Heart left ventricle (tissue), 16 donors: Measurements from ENCODE around the gene TTYH1. TPM values are rescaled to one million over a fixed set of nuclear protein-coding genes. Genes with fewer than 3 reads are reported as not detected.
A peak's percentile ranks its signal among the peaks of the same experiment; 100 is the strongest.

Experiments used
- ATAC-seq, 4 donors: fragments of 200-7000 bp; cut with Tn5 transposase; one replicate each; pipeline ENCODE4 v1.9.1; 2020 to 2022; ENCODE audit warnings: moderate library complexity in 4 of 4, mild to moderate bottlenecking in 3 of 4, moderate number of reproducible peaks in 1 of 4
- DNase-seq, 5 donors: peaks; one replicate each; pipeline ENCODE4 v3.0.0-alpha.2; 2020
- H3K27ac ChIP-seq, 12 donors: fragments of 200-600 bp; sonication (generic) in 4 of 12; one replicate each; pipeline versions ENCODE4 v1.5.0 to v1.8.0; 2016 to 2022; ENCODE audit warnings: mild to moderate bottlenecking in 2 of 12
- H3K27me3 ChIP-seq, 9 donors: fragments of 200-600 bp; sonication (generic) in 2 of 9; one replicate each; pipeline versions ENCODE4 v1.5.1 to v1.8.0; 2016 to 2022; ENCODE audit warnings: mild to moderate bottlenecking in 3 of 9
- H3K36me3 ChIP-seq, 9 donors: fragments of 200-600 bp; sonication (generic) in 2 of 9; one replicate each; pipeline versions ENCODE4 v1.5.0 to v1.8.0; 2018 to 2022; ENCODE audit warnings: mild to moderate bottlenecking in 2 of 9
- H3K4me1 ChIP-seq, 12 donors: fragments of 200-600 bp; sonication (generic) in 4 of 12; one replicate each; pipeline versions ENCODE4 v1.5.0 to v1.8.0; 2016 to 2022; ENCODE audit warnings: mild to moderate bottlenecking in 3 of 12
- H3K4me3 ChIP-seq, 12 donors: fragments of 200-600 bp; sonication (generic) in 4 of 12; one replicate each; pipeline versions ENCODE4 v1.5.0 to v1.8.0; 2017 to 2022; ENCODE audit warnings: mild to moderate bottlenecking in 9 of 12, moderate library complexity in 4 of 12
- H3K9me3 ChIP-seq, 12 donors: fragments of 200-600 bp; sonication (generic) in 4 of 12; one replicate each; pipeline versions ENCODE4 v1.5.0 to v1.8.0; 2016 to 2022; ENCODE audit warnings: mild to moderate bottlenecking in 1 of 12
- CTCF ChIP-seq, 12 donors: fragments of 200-600 bp; sonication (generic) in 4 of 12; IDR thresholded peaks; one replicate each; pipeline versions ENCODE4 v1.5.0 to v1.8.0; 2018 to 2022; ENCODE audit warnings: antibody characterized with exemption in 12 of 12, mild to moderate bottlenecking in 5 of 12
- POLR2A ChIP-seq, 2 donors: fragments of 450-650 bp; IDR thresholded peaks; one replicate each; pipeline ENCODE4 v1.6.1; 2017; ENCODE audit warnings: antibody characterized with exemption in 2 of 2, mild to moderate bottlenecking in 2 of 2, moderate library complexity in 2 of 2
- WGBS, 4 donors: extraction: QIAGEN DNeasy Blood & Tissue Kit in 2 of 4; methylation state at CpG; one replicate each; pipeline versions ENCODE4 v1.1.5 to v1.1.7; 2013 to 2018; 5-methylcytosine and 5-hydroxymethylcytosine counted together
- intact Hi-C, 10 donors: fragments of 100-400 bp; cut with DNase I; formaldehyde crosslinking; loops; one replicate each; pipeline versions ENCODE4 v1.11.1 to v1.14.2; 2022
- polyA plus RNA-seq, 2 donors: library from polyadenylated mRNA; stranded (reverse); fragments of 200-250 nt; gene quantifications; one replicate each; pipeline ENCODE4 v1.2.3, GENCODE V29; 2013
- total RNA-seq, 9 donors: library from RNA; depleted of rRNA in 2 of 9; stranded (reverse); fragments of >200 nt in 2 of 9; fragmentation: NEBNext Ultra II Directional in 3 of 9; extraction: Animal tissue kit (Norgen Biotek cat#: 25700) in 3 of 9; gene quantifications; one replicate each; pipeline versions ENCODE4 v1.1.0 to v1.2.4, GENCODE V29; 2016 to 2023
- donor health status: ischemic (EF 13 %, LVEDD 7.1; RV severe dilation, severe dysfunction).
- donor health status: healthy with polysubstance abuse.
- donor health status: DM: no; HTN: yes; CAD: no.
- donor health status: DM: no; HTN: no; CAD: no.
- donor health status: ischemic (EF 25% LVEDD 6.9; RV normal size, moderate dysfunction).
- donor health status: ischemic (EF 25% LVEDD 5.7; RV mildly dilated, moderate dysfunction).
- donor health status: healthy.
- donor health status: DM: yes; HTN: yes; CAD: no.
- donor health status: ischemic (EF 35%, LVEDD 5.7; RV mildly dilated, moderate dysfunction).
- donor health status: nonischemic (EF 11% LVEDD 7.7; RV severe dilation, severe dysfunction).
- donor health status: DM: yes; HTN: yes; CAD: no.
- donor health status: PGD.
- donor health status: ischemic (EF 29% LVEDD 5.4; RV normal size, mild dysfunction).
- donor health status: nonischemic (EF 23%, LVEDD 6.1; RV moderate dilation, normal function).

Gene TTYH1
- total and polyA plus RNA-seq, 11 donors = 0.46 to 6.9 (median 1.1) TPM

- DNase-seq (peak; percentile 48 to 69 (median 56)), ATAC-seq (peak; percentile 7 to 54 (median 44))
- H3K9me3 ChIP-seq = no peaks in the 10 kb centered on the region
- intact Hi-C loops = no loop called here
- H3K27ac ChIP-seq = peak overlapping the region; percentile 61 to 93 (median 83)
- H3K4me3 ChIP-seq = peak overlapping the region; percentile 5 to 72 (median 56)
- H3K36me3 ChIP-seq = no peaks in the 10 kb centered on the region
- WGBS, 4 donors = 2 to 3% (median 2%) methylated on average over 28 to 60 of the region's 60 CpGs
- TF ChIP-seq CTCF (IDR thresholded peaks at IDR 0.05) = no peak
- TF ChIP-seq POLR2A (IDR thresholded peaks at IDR 0.05) = no peak
- H3K4me1 ChIP-seq = peaks cover 6 to 38% (median 26%) of the 10 kb centered on the region in 12 donors
- H3K27me3 ChIP-seq = peaks cover 0 to 44% (median 5%) of the 10 kb centered on the region in 9 donors
Observed at GRCh38 chr19:54470991-54471782, 55.9 kb downstream of the TTYH1 start.

GRCh38 chr19:54473071-54473891 is 58.0 kb downstream of the TTYH1 start, which contains the start of gene CDC42EP5:
TSS of gene CDC42EP5 (minus strand) at chr19:54473296. CDS start at chr19:54465547, 7,749 bp downstream.
- intact Hi-C loops = no loop called here
- peak; percentile 92 to 95 (median 93) for ATAC-seq
- H3K36me3 ChIP-seq = no peaks in the 10 kb centered on the region
- peak within 1 kb of the TSS in 11 of 12 donors; percentile 29 to 73 (median 54) for H3K4me3 ChIP-seq
- H3K4me1 ChIP-seq = peaks cover 6 to 38% (median 26%) of the 10 kb centered on the region in 12 donors
- no peaks in the 10 kb centered on the region for H3K9me3 ChIP-seq
- DNase-seq = peak; percentile 77 to 87 (median 85)
- no peak for TF ChIP-seq CTCF (IDR thresholded peaks at IDR 0.05)
- peak in 1 of 2 donors; percentile 47 for TF ChIP-seq POLR2A (IDR thresholded peaks at IDR 0.05)
- H3K27ac ChIP-seq = peak within 1 kb of the TSS; percentile 47 to 89 (median 82)
- H3K27me3 ChIP-seq = peaks cover 0 to 60% (median 5%) of the 10 kb centered on the region in 9 donors
- WGBS, 4 donors = 7 to 9% (median 7%) methylated on average over 11 to 14 of the region's 14 CpGs

GRCh38 chr19:54473892-54474372 is 58.7 kb downstream of the TTYH1 start:
- Histone ChIP-seq H3K4me3 (peak overlapping the region in 3 of 12 donors; percentile 54 to 73 (median 65)), H3K27me3 (peaks cover 0 to 58% (median 5%) of the 10 kb centered on the region in 9 donors)
- no peak for DNase-seq

More at GRCh38 chr19:54473892-54474372, 58.7 kb downstream of the TTYH1 start:
- TF ChIP-seq CTCF (IDR thresholded peaks at IDR 0.05) = no peak
- H3K9me3 ChIP-seq = no peaks in the 10 kb centered on the region
- no peaks in the 10 kb centered on the region for H3K36me3 ChIP-seq
- intact Hi-C loops = no loop called here
- ATAC-seq = no peak
- 64 to 74% (median 66%) methylated on average over 6 of the region's 6 CpGs for WGBS, 4 donors
- peaks cover 6 to 37% (median 25%) of the 10 kb centered on the region in 12 donors for H3K4me1 ChIP-seq
- H3K27ac ChIP-seq = peak overlapping the region in 11 of 12 donors; percentile 47 to 89 (median 83)
